ENCODE results near the gene GLIS2.

DNA sequence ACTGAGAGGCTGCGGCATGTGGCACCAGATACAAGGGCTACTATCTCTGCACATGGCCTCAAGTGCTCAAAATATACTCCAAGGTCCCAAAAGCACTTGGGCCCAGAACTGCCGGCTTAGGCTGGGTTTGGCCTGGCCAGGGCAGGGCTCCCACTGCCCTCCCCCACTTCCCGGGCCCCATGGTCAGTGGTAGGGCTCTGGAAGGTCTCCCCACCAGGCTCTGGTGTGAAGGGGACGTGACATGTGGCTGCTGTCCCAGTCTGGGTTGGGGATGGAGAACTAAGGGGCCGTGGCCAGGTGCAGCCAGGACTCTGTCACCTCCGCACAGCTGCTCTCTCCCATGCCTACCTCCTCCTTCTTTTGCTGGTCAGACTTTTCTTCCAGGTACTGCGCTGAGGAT lies 41.0 kb downstream of the GLIS2 start:
- TF ChIP-seq, protein P1, sequence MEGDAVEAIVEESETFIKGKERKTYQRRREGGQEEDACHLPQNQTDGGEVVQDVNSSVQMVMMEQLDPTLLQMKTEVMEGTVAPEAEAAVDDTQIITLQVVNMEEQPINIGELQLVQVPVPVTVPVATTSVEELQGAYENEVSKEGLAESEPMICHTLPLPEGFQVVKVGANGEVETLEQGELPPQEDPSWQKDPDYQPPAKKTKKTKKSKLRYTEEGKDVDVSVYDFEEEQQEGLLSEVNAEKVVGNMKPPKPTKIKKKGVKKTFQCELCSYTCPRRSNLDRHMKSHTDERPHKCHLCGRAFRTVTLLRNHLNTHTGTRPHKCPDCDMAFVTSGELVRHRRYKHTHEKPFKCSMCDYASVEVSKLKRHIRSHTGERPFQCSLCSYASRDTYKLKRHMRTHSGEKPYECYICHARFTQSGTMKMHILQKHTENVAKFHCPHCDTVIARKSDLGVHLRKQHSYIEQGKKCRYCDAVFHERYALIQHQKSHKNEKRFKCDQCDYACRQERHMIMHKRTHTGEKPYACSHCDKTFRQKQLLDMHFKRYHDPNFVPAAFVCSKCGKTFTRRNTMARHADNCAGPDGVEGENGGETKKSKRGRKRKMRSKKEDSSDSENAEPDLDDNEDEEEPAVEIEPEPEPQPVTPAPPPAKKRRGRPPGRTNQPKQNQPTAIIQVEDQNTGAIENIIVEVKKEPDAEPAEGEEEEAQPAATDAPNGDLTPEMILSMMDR (IDR thresholded peaks at IDR 0.05 in 2 of 3, conservative IDR thresholded peaks at IDR 0.05 in 1 of 3; ENCODE audit: borderline replicate concordance in 1 of 3, insufficient read depth in 1 of 3, low read depth in 2 of 3, low read length in 2 of 3), result no peak
- TF ChIP-seq, protein P2, sequence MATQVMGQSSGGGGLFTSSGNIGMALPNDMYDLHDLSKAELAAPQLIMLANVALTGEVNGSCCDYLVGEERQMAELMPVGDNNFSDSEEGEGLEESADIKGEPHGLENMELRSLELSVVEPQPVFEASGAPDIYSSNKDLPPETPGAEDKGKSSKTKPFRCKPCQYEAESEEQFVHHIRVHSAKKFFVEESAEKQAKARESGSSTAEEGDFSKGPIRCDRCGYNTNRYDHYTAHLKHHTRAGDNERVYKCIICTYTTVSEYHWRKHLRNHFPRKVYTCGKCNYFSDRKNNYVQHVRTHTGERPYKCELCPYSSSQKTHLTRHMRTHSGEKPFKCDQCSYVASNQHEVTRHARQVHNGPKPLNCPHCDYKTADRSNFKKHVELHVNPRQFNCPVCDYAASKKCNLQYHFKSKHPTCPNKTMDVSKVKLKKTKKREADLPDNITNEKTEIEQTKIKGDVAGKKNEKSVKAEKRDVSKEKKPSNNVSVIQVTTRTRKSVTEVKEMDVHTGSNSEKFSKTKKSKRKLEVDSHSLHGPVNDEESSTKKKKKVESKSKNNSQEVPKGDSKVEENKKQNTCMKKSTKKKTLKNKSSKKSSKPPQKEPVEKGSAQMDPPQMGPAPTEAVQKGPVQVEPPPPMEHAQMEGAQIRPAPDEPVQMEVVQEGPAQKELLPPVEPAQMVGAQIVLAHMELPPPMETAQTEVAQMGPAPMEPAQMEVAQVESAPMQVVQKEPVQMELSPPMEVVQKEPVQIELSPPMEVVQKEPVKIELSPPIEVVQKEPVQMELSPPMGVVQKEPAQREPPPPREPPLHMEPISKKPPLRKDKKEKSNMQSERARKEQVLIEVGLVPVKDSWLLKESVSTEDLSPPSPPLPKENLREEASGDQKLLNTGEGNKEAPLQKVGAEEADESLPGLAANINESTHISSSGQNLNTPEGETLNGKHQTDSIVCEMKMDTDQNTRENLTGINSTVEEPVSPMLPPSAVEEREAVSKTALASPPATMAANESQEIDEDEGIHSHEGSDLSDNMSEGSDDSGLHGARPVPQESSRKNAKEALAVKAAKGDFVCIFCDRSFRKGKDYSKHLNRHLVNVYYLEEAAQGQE (IDR thresholded peaks at IDR 0.05; ENCODE audit: low read depth), result no peak
- TF ChIP-seq POLR2AphosphoS5 (IDR thresholded peaks at IDR 0.05; ENCODE audit: low read depth, low read length) (no peak), SP1 (IDR thresholded peaks at IDR 0.05; ENCODE audit: low read depth) (no peak), EZH2 (IDR thresholded peaks at IDR 0.05) (no peak), RAD21 (IDR thresholded peaks at IDR 0.05; ENCODE audit: low read depth) (no peak), SRF (IDR thresholded peaks at IDR 0.05; ENCODE audit: low read depth) (no peak), JUND (IDR thresholded peaks at IDR 0.05) (no peak), EGR1 (IDR thresholded peaks at IDR 0.05; ENCODE audit: low read depth) (no peak), FOSL1 (IDR thresholded peaks at IDR 0.05; ENCODE audit: low read depth) (no peak), CEBPB (IDR thresholded peaks at IDR 0.05; ENCODE audit: low read depth) (no peak)
